Sigmoid colon (tissue), 4 donors: Measurements from ENCODE around the gene OR1K1.

Source experiments
- CTCF ChIP-seq, 4 experiments: fragments of 450-650 bp in 3 of 4; fragments of 200-600 bp in 1 of 4; IDR thresholded peaks; one replicate each; pipeline ENCODE4 v1.5.1; 2016 to 2019; ENCODE audit warnings: antibody characterized with exemption in 4 of 4, mild to moderate bottlenecking in 3 of 4, moderate library complexity in 2 of 4
- EP300 ChIP-seq, 4 donors: sonication (generic); formaldehyde crosslinking; IDR thresholded peaks; one replicate each; pipeline ENCODE4 v1.6.1; 2017; ENCODE audit warnings: antibody characterized with exemption in 4 of 4
- POLR2A ChIP-seq, 2 donors: fragments of 450-650 bp; IDR thresholded peaks; one replicate each; pipeline ENCODE4 v1.6.1; 2016; ENCODE audit warnings: antibody characterized with exemption in 2 of 2, mild to moderate bottlenecking in 2 of 2, moderate library complexity in 2 of 2
- POLR2AphosphoS5 ChIP-seq, 4 donors: sonication (generic); formaldehyde crosslinking; IDR thresholded peaks; one replicate each; pipeline ENCODE4 v1.6.1; 2017; ENCODE audit warnings: antibody characterized with exemption in 4 of 4

- no peak for TF ChIP-seq CTCF (IDR thresholded peaks at IDR 0.05)
- TF ChIP-seq POLR2A (IDR thresholded peaks at IDR 0.05), result no peak
- TF ChIP-seq POLR2AphosphoS5 (IDR thresholded peaks at IDR 0.05), result no peak
- TF ChIP-seq EP300 (IDR thresholded peaks at IDR 0.05), result no peak
Measured at GRCh38 chr9:122812736-122813135, 12.8 kb downstream of the OR1K1 start.
